Sigmoid colon (tissue), 4 donors: Measurements from ENCODE around the gene ARRB2.

ENCODE experiments used
- POLR2AphosphoS5 ChIP-seq, 4 donors: sonication (generic); formaldehyde crosslinking; IDR thresholded peaks; one replicate each; pipeline ENCODE4 v1.6.1; 2017; ENCODE audit warnings: antibody characterized with exemption in 4 of 4
- TF ChIP-seq, protein P1 (sequence below), 4 experiments: fragments of 450-650 bp in 3 of 4; fragments of 200-600 bp in 1 of 4; IDR thresholded peaks; one replicate each; pipeline ENCODE4 v1.5.1; 2016 to 2019; ENCODE audit warnings: antibody characterized with exemption in 4 of 4, mild to moderate bottlenecking in 3 of 4, moderate library complexity in 2 of 4

DNA sequence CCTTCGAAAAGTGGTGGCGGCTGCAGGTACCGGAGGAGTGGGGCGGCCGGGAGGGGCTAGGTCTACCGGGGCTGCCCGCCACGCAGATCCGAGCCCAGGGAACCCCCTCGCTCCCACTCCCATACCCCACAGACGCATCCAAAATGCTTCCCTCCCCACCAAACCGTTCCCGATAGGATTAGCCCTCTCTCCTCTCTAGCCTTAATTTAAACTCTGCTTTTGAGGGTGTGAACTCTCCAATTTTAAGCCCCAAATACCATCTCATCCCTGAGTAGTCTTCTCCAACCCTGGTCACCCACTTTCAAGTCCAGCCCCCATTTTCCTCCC is 29.6 kb downstream of the ARRB2 start:
- TF ChIP-seq, protein P1, sequence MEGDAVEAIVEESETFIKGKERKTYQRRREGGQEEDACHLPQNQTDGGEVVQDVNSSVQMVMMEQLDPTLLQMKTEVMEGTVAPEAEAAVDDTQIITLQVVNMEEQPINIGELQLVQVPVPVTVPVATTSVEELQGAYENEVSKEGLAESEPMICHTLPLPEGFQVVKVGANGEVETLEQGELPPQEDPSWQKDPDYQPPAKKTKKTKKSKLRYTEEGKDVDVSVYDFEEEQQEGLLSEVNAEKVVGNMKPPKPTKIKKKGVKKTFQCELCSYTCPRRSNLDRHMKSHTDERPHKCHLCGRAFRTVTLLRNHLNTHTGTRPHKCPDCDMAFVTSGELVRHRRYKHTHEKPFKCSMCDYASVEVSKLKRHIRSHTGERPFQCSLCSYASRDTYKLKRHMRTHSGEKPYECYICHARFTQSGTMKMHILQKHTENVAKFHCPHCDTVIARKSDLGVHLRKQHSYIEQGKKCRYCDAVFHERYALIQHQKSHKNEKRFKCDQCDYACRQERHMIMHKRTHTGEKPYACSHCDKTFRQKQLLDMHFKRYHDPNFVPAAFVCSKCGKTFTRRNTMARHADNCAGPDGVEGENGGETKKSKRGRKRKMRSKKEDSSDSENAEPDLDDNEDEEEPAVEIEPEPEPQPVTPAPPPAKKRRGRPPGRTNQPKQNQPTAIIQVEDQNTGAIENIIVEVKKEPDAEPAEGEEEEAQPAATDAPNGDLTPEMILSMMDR (IDR thresholded peaks at IDR 0.05), result no peak
- no peak for TF ChIP-seq POLR2AphosphoS5 (IDR thresholded peaks at IDR 0.05)
